HepG2 (cell line): Measurements from ENCODE around the gene TMEM59. TPM values are rescaled to one million over a fixed set of nuclear protein-coding genes. Genes with fewer than 3 reads are reported as not detected.

Experiments used
- ATF2 ChIP-seq: sonication (generic); formaldehyde crosslinking; IDR thresholded peaks from 2 replicates; pipeline ENCODE4 v1.4.0; 2020; ENCODE audit warnings: missing genetic modification reagents
- ERF ChIP-seq: IDR thresholded peaks from 2 replicates; pipeline ENCODE4 v1.6.1; 2018; ENCODE audit warnings: missing biosample characterization, missing genetic modification reagents
- GATA4 ChIP-seq: sonication (generic); IDR thresholded peaks from 2 replicates; pipeline ENCODE4 v1.6.1; 2016; ENCODE audit warnings: antibody characterized with exemption, low read depth, borderline replicate concordance
- NCOA2 ChIP-seq: sonication (generic); formaldehyde crosslinking; IDR thresholded peaks from 2 replicates; pipeline ENCODE4 v1.8.0; 2022; ENCODE audit warnings: inconsistent platforms
- PBX3 ChIP-seq: sonication (generic); formaldehyde crosslinking; IDR thresholded peaks from 2 replicates; pipeline ENCODE4 v1.8.1; 2023; ENCODE audit warnings: missing genetic modification reagents, inconsistent platforms, borderline replicate concordance
- RNF2 ChIP-seq: fragments of 450-650 bp; conservative IDR thresholded peaks from 2 replicates; pipeline ENCODE4 v1.6.1; 2016; ENCODE audit warnings: low read depth
- SIX1 ChIP-seq: sonication (generic); formaldehyde crosslinking; IDR thresholded peaks from 2 replicates; pipeline ENCODE4 v1.4.0; 2020; ENCODE audit warnings: missing genetic modification reagents, borderline replicate concordance
- ZNF432 ChIP-seq: sonication (generic); formaldehyde crosslinking; IDR thresholded peaks from 2 replicates; pipeline ENCODE4 v1.5.0; 2020; ENCODE audit warnings: missing genetic modification reagents, mild to moderate bottlenecking, borderline replicate concordance
- polyA plus RNA-seq, 8 experiments: library from polyadenylated mRNA; depleted of rRNA in 3 of 8; stranded (reverse) in 7 of 8; unstranded in 1 of 8; fragments of >200 nt; fragmentation: Illumina TruSeq in 4 of 8; extraction: Trizol in 4 of 8; gene quantifications; 2 replicates each; pipeline versions ENCODE4 v1.2.1 to v1.2.3, GENCODE V29; 2011 to 2016; ENCODE audit warnings: low read depth in 4 of 8, missing spikeins in 1 of 8, mixed read lengths in 1 of 8; ENCODE audit not compliant: insufficient read depth in 1 of 8
- total RNA-seq, 5 experiments: library from RNA; depleted of rRNA; stranded (reverse); fragments of >200 nt; fragmentation: Illumina TruSeq; extraction: Trizol; gene quantifications; 2 replicates each; pipeline ENCODE4 v1.2.3, GENCODE V29; 2016; ENCODE audit warnings: low read depth in 1 of 5
- TF ChIP-seq, protein P1 (sequence below): sonication (generic); formaldehyde crosslinking; IDR thresholded peaks from 2 replicates; pipeline ENCODE4 v1.4.0; 2020; ENCODE audit warnings: missing genetic modification reagents
- TF ChIP-seq, protein P2 (sequence below): sonication (generic); formaldehyde crosslinking; IDR thresholded peaks from 2 replicates; pipeline ENCODE4 v1.4.0; 2020; ENCODE audit warnings: missing genetic modification reagents
- TF ChIP-seq, protein P3 (sequence below): sonication (generic); formaldehyde crosslinking; IDR thresholded peaks from 2 replicates; pipeline ENCODE4 v1.5.0; 2020; ENCODE audit warnings: missing genetic modification reagents
- TF ChIP-seq, protein P4 (sequence below): IDR thresholded peaks from 2 replicates; pipeline ENCODE4 v1.6.1; 2016; ENCODE audit warnings: missing compliant biosample characterization, missing genetic modification reagents, borderline replicate concordance

The TMEM59 gene
- total and polyA plus RNA-seq, 2 of the 13 experiments (the other 11 are each of a cell fraction or from before 2014, with no cell fraction given), result 147 to 363 TPM

GRCh38 chr1:54052934-54053744 lies at the start of gene TMEM59, which contains the start of gene TCEANC2 (continued):
- TF ChIP-seq ATF2 (CRISPR knock-in tag) (peak; percentile 63), PBX3 (CRISPR knock-in tag) (no peak), SIX1 (no peak), NCOA2 (no peak; the same call in 1 of the 2 replicates), ERF (CRISPR knock-in tag) (peak; percentile 55; the same call in 1 of the 2 replicates), RNF2 (no peak), ZNF432 (CRISPR knock-in tag) (no peak), GATA4 (0 out of 2 replicates have a peak, but pooled peaks have one; percentile 5)
- TF ChIP-seq, protein P1, sequence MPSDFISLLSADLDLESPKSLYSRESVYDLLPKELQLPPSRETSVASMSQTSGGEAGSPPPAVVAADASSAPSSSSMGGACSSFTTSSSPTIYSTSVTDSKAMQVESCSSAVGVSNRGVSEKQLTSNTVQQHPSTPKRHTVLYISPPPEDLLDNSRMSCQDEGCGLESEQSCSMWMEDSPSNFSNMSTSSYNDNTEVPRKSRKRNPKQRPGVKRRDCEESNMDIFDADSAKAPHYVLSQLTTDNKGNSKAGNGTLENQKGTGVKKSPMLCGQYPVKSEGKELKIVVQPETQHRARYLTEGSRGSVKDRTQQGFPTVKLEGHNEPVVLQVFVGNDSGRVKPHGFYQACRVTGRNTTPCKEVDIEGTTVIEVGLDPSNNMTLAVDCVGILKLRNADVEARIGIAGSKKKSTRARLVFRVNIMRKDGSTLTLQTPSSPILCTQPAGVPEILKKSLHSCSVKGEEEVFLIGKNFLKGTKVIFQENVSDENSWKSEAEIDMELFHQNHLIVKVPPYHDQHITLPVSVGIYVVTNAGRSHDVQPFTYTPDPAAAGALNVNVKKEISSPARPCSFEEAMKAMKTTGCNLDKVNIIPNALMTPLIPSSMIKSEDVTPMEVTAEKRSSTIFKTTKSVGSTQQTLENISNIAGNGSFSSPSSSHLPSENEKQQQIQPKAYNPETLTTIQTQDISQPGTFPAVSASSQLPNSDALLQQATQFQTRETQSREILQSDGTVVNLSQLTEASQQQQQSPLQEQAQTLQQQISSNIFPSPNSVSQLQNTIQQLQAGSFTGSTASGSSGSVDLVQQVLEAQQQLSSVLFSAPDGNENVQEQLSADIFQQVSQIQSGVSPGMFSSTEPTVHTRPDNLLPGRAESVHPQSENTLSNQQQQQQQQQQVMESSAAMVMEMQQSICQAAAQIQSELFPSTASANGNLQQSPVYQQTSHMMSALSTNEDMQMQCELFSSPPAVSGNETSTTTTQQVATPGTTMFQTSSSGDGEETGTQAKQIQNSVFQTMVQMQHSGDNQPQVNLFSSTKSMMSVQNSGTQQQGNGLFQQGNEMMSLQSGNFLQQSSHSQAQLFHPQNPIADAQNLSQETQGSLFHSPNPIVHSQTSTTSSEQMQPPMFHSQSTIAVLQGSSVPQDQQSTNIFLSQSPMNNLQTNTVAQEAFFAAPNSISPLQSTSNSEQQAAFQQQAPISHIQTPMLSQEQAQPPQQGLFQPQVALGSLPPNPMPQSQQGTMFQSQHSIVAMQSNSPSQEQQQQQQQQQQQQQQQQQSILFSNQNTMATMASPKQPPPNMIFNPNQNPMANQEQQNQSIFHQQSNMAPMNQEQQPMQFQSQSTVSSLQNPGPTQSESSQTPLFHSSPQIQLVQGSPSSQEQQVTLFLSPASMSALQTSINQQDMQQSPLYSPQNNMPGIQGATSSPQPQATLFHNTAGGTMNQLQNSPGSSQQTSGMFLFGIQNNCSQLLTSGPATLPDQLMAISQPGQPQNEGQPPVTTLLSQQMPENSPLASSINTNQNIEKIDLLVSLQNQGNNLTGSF (CRISPR knock-in tag), result no peak; the same call in 1 of the 2 replicates
- TF ChIP-seq, protein P2, sequence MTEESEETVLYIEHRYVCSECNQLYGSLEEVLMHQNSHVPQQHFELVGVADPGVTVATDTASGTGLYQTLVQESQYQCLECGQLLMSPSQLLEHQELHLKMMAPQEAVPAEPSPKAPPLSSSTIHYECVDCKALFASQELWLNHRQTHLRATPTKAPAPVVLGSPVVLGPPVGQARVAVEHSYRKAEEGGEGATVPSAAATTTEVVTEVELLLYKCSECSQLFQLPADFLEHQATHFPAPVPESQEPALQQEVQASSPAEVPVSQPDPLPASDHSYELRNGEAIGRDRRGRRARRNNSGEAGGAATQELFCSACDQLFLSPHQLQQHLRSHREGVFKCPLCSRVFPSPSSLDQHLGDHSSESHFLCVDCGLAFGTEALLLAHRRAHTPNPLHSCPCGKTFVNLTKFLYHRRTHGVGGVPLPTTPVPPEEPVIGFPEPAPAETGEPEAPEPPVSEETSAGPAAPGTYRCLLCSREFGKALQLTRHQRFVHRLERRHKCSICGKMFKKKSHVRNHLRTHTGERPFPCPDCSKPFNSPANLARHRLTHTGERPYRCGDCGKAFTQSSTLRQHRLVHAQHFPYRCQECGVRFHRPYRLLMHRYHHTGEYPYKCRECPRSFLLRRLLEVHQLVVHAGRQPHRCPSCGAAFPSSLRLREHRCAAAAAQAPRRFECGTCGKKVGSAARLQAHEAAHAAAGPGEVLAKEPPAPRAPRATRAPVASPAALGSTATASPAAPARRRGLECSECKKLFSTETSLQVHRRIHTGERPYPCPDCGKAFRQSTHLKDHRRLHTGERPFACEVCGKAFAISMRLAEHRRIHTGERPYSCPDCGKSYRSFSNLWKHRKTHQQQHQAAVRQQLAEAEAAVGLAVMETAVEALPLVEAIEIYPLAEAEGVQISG (CRISPR knock-in tag), result peak; percentile 95
- TF ChIP-seq, protein P3, sequence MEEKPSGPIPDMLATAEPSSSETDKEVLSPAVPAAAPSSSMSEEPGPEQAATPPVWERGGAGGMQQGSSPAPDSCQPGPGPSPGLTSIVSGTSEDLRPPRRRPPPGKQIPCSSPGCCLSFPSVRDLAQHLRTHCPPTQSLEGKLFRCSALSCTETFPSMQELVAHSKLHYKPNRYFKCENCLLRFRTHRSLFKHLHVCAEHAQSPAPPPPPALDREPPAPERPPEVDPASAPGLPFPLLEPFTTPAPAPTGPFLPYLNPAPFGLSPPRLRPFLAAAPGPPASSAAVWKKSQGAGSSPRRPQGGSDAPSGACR (CRISPR knock-in tag), result no peak
- TF ChIP-seq, protein P4, sequence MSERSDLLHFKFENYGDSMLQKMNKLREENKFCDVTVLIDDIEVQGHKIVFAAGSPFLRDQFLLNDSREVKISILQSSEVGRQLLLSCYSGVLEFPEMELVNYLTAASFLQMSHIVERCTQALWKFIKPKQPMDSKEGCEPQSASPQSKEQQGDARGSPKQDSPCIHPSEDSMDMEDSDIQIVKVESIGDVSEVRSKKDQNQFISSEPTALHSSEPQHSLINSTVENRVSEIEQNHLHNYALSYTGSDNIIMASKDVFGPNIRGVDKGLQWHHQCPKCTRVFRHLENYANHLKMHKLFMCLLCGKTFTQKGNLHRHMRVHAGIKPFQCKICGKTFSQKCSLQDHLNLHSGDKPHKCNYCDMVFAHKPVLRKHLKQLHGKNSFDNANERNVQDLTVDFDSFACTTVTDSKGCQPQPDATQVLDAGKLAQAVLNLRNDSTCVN (CRISPR knock-in tag), result no peak; the same call in 1 of the 2 replicates
